WTC11 (cell line): ENCODE results near the gene TH.

Source experiments
- CREB1 ChIP-seq: sonication (generic); formaldehyde crosslinking; IDR thresholded peaks from 2 replicates; pipeline ENCODE4 v1.8.0; 2023; ENCODE audit warnings: mild to moderate bottlenecking, missing genetic modification reagents
- CTCF ChIP-seq: fragments of 200-600 bp; IDR thresholded peaks from 2 replicates; pipeline ENCODE4 v1.8.0; 2022; ENCODE audit warnings: antibody characterized with exemption
- FOXP4 ChIP-seq: sonication (generic); formaldehyde crosslinking; IDR thresholded peaks from 2 replicates; pipeline ENCODE4 v1.8.0; 2022; ENCODE audit warnings: mild to moderate bottlenecking, missing genetic modification reagents
- KAT7 ChIP-seq: sonication (generic); formaldehyde crosslinking; IDR thresholded peaks from 2 replicates; pipeline ENCODE4 v1.8.1; 2023; ENCODE audit warnings: missing genetic modification reagents, mild to moderate bottlenecking, borderline replicate concordance
- PREB ChIP-seq: sonication (generic); formaldehyde crosslinking; IDR thresholded peaks from 2 replicates; pipeline ENCODE4 v1.8.1; 2022; ENCODE audit warnings: mild to moderate bottlenecking, missing genetic modification reagents, moderate library complexity, borderline replicate concordance
- RELA ChIP-seq: sonication (generic); formaldehyde crosslinking; IDR thresholded peaks from 2 replicates; pipeline ENCODE4 v1.8.1; 2022; ENCODE audit warnings: missing genetic modification reagents, mild to moderate bottlenecking, borderline replicate concordance
- SP1 ChIP-seq: sonication (generic); formaldehyde crosslinking; conservative IDR thresholded peaks from 2 replicates; pipeline ENCODE4 v1.8.1; 2022; ENCODE audit warnings: missing genetic modification reagents
- USF2 ChIP-seq: sonication (generic); formaldehyde crosslinking; IDR thresholded peaks from 2 replicates; pipeline ENCODE4 v1.8.1; 2023; ENCODE audit warnings: mild to moderate bottlenecking, missing genetic modification reagents, moderate library complexity
- ZNF317 ChIP-seq: sonication (generic); formaldehyde crosslinking; IDR thresholded peaks from 2 replicates; pipeline ENCODE4 v1.8.1; 2023; ENCODE audit warnings: low read depth, mild to moderate bottlenecking, moderate library complexity, missing genetic modification reagents, borderline replicate concordance
- ZNF416 ChIP-seq: fragments of 250-450 bp; sonication (Bioruptor Pico); IDR thresholded peaks from 2 replicates; pipeline ENCODE4 v1.9.0; 2021; ENCODE audit warnings: mild to moderate bottlenecking, inconsistent platforms
- ZNF423 ChIP-seq: fragments of 250-450 bp; sonication (Bioruptor Pico); IDR thresholded peaks from 2 replicates; pipeline ENCODE4 v2.1.2; 2022; ENCODE audit warnings: mild to moderate bottlenecking, moderate library complexity
- ZNF532 ChIP-seq: fragments of 250-450 bp; sonication (Bioruptor Pico); IDR thresholded peaks from 2 replicates; pipeline ENCODE4 v1.9.0; 2021; ENCODE audit warnings: mild to moderate bottlenecking, borderline replicate concordance

- no peak for TF ChIP-seq FOXP4 (CRISPR knock-in tag)
- TF ChIP-seq ZNF532 (CRISPR knock-in tag), result no peak
- no peak for TF ChIP-seq USF2 (CRISPR knock-in tag)
- no peak for TF ChIP-seq SP1 (CRISPR knock-in tag)
- TF ChIP-seq RELA (CRISPR knock-in tag), result no peak
- TF ChIP-seq ZNF423 (CRISPR knock-in tag), result no peak
- no peak for TF ChIP-seq KAT7
- TF ChIP-seq CTCF, result no peak
- TF ChIP-seq ZNF416 (CRISPR knock-in tag), result no peak
- no peak for TF ChIP-seq PREB (CRISPR knock-in tag)
- no peak for TF ChIP-seq ZNF317 (CRISPR knock-in tag)
- TF ChIP-seq CREB1 (CRISPR knock-in tag), result no peak
Observed at GRCh38 chr11:2203440-2204259, 32.0 kb upstream of the TH start.
